GM18526 (cell line): ENCODE results near the gene GCK.

Experiments used
- POLR2A ChIP-seq: IDR thresholded peaks from 3 replicates; pipeline ENCODE4 v1.6.1; 2011; ENCODE audit not compliant: insufficient read length; ENCODE audit errors: extremely low read depth

The GCK gene

GRCh38 chr7:44225566-44226395 is 36.5 kb upstream of the GCK start:
- TF ChIP-seq POLR2A: no peak

GRCh38 chr7:44224974-44225565 is 35.8 kb upstream of the GCK start:
- no peak for TF ChIP-seq POLR2A

- no peak for TF ChIP-seq POLR2A
These were observed 35.1 kb upstream of the GCK start for GRCh38 chr7:44224080-44224973.

DNA sequence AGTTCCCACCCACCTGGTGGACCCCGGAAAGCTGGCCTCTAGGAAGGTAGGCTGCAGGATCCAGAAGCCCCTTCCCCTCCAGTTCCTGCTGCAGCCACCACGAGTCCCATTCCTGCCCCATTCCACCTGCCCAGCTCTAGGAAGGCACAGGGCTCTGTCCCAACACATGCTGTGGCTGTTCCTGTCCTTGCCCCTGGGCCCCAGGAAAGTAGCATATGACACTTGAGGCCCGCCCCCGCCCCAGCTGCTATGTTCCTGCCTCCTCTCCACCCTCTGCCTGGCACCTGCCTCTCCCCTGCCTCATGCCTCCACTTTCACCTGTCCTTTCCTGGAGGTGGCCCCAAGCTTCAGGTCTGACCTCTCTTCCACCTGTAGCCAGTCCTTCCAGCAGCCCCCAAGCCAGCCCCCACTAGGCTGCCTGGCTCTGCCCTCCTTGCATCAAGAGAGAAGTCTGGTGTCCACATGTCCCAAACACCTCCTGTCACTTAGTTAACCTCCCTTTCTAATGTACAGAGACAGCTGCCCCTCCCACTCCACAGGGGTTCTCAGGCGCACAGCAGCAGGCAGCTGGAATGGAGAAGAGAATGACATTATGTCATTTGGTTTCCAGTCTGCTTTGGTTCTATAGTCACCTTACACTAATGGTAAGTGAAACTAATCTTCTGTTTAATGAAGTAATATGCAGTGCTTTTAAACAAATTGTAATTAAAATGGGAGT is 34.3 kb upstream of the GCK start:
- TF ChIP-seq POLR2A: no peak

DNA sequence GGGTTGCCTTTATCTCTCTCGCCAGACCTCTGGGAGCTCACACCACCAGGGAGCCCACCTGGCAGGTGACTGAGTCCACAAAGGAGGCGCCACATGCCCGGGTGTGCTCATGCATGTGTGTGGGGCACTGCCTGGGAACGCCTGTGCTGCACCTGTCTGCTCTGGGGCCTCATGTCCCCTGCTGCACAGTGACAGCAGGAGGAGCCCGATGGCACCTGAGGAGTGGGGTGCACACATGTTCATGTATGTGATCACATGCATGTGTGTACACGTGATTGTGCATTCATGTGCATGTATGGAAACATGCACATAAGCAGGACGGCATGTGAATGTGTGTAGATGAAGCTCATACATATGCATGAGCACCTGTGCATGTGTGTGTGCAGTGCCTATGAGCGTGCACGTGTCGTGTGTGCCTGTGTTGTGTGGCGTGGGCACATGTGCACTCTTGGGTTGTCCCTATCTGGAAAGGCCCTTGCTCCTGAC is 33.6 kb upstream of the GCK start:
- no peak for TF ChIP-seq POLR2A

- TF ChIP-seq POLR2A: no peak
These were observed 32.8 kb upstream of the GCK start for GRCh38 chr7:44222074-44222473.

GRCh38 chr7:44221231-44221791 is 32.1 kb upstream of the GCK start:
- TF ChIP-seq POLR2A: no peak

- no peak for TF ChIP-seq POLR2A
These were observed 31.3 kb upstream of the GCK start for GRCh38 chr7:44220358-44221112.

- no peak for TF ChIP-seq POLR2A
These were observed 30.8 kb upstream of the GCK start for GRCh38 chr7:44220046-44220357.

DNA sequence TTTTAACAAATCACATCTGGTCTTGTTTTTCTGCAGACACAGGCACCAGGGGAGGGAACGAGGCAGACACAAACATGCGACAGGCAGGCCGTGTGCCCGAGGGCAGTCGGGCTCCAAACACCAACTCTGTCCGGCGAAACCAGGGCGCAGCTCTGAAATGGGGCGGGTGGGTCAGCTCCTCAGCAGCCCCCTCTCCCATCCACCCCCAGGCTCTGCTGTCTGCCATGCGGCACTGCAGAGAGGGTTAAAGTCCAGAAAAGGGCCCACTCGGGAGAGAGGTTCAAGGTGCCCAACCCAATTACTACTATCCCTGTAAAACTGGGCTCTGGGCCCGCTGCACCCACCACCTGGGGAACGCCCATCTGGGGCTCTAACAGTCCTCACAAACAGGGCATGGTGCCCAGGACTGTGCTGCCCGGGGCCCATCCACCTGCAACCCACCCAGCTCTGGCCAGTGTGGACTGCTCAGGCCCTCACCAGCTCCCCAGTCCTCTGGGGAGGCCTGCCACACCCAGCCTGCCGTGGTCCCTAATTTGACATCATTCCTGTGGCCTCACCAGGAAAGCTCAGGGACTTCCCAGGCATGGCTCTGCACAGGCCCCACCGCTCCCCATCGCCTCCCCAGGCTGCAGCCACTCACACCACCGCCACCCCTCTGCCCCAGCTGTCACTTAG is 30.3 kb upstream of the GCK start:
- no peak for TF ChIP-seq POLR2A

GRCh38 chr7:44218418-44219201 is 29.4 kb upstream of the GCK start:
- TF ChIP-seq POLR2A: no peak

- TF ChIP-seq POLR2A: no peak
These were observed 28.7 kb upstream of the GCK start for GRCh38 chr7:44217852-44218402.
